ENCODE data around the gene IL1RAP. TPM values are rescaled to one million over a fixed set of nuclear protein-coding genes. Genes with fewer than 3 reads are reported as not detected.
A peak's percentile ranks its signal among the peaks of the same experiment; 100 is the strongest.
"Not testable (repeated sequence)": the region's sequence is repeated elsewhere in the genome, so short reads cannot be mapped to it uniquely, and the experiment has no call there.

Gene IL1RAP
- 9.7 TPM for polyA plus RNA-seq
- long read RNA-seq, donor 1, full-length matches to known transcripts = 1 of 1 reads
- long read RNA-seq, donor 1, partial matches to known transcripts = 0 of 1 reads
- long read RNA-seq, donor 1, other reads (novel, unspliced or antisense) = 0 of 1 reads
- long read RNA-seq, donor 2, full-length matches to known transcripts = 1 of 1 reads
- long read RNA-seq, donor 2, partial matches to known transcripts = 0 of 1 reads
- long read RNA-seq, donor 2, other reads (novel, unspliced or antisense) = 0 of 1 reads
- long read RNA-seq, donor 3 = 0 reads
- long read RNA-seq, donor 4 = 0 reads
- long read RNA-seq, donor 5, partial matches to known transcripts = 0 of 1 reads
- long read RNA-seq, donor 5, other reads (novel, unspliced or antisense) = 0 of 1 reads
- long read RNA-seq, donor 6, full-length matches to known transcripts = 3 of 3 reads
- long read RNA-seq, donor 6, partial matches to known transcripts = 0 of 3 reads
- long read RNA-seq, donor 6, other reads (novel, unspliced or antisense) = 0 of 3 reads
- long read RNA-seq, donor 7, full-length matches to known transcripts = 4 of 4 reads
- long read RNA-seq, donor 7, partial matches to known transcripts = 0 of 4 reads
- long read RNA-seq, donor 7, other reads (novel, unspliced or antisense) = 0 of 4 reads
- long read RNA-seq, donor 8 = 0 reads
- long read RNA-seq, donor 9, full-length matches to known transcripts = 2 of 2 reads
- long read RNA-seq, donor 9, partial matches to known transcripts = 0 of 2 reads
- long read RNA-seq, donor 9, other reads (novel, unspliced or antisense) = 0 of 2 reads
- long read RNA-seq, donor 10, full-length matches to known transcripts = 5 of 5 reads
- long read RNA-seq, donor 10, partial matches to known transcripts = 0 of 5 reads
- long read RNA-seq, donor 10, other reads (novel, unspliced or antisense) = 0 of 5 reads
- long read RNA-seq, donor 11, partial matches to known transcripts = 0 of 1 reads
- long read RNA-seq, donor 11, other reads (novel, unspliced or antisense) = 0 of 1 reads

GRCh38 chr3:190513409-190514370, at the start of gene IL1RAP:
IL1RAP (plus strand) TSS chr3:190514085; CDS start chr3:190564290, 50,205 bp downstream.
- peak; percentile 88 to 94 for DNase-seq
- Histone ChIP-seq H3K36me3 (ENCODE audit: control insufficient read depth, insufficient read depth, low read length) (no peaks in the 10 kb centered on the region), H3K4me1 (ENCODE audit: control insufficient read depth, insufficient read depth, low read length) (peaks cover 8% of the 10 kb centered on the region), H3K4me3 (ENCODE audit: low read length) (peak within 1 kb of the TSS; percentile 95), H3K9me3 (ENCODE audit: control insufficient read depth, low read depth, low read length) (no peaks in the 10 kb centered on the region), H3K27ac (ENCODE audit: low read length) (peak within 1 kb of the TSS; percentile 74), H3K27me3 (ENCODE audit: control insufficient read depth, insufficient read depth, low read length) (no peaks in the 10 kb centered on the region)
- WGBS (ENCODE audit: insufficient coverage, low lambda C conversion rate) = no CpG with 5 or more reads among the region's 76 CpGs

GRCh38 chr3:190467922-190468321, 46.0 kb upstream of the IL1RAP start:
- H3K9me3 ChIP-seq (ENCODE audit: control insufficient read depth, low read depth, low read length) = peaks cover 5% of the 10 kb centered on the region
- H3K4me1 ChIP-seq (ENCODE audit: control insufficient read depth, insufficient read depth, low read length) = no peaks in the 10 kb centered on the region
- no peaks in the 10 kb centered on the region for H3K27me3 ChIP-seq (ENCODE audit: control insufficient read depth, insufficient read depth, low read length)
- no peaks in the 10 kb centered on the region for H3K36me3 ChIP-seq (ENCODE audit: control insufficient read depth, insufficient read depth, low read length)
- no peak overlapping the region for H3K27ac ChIP-seq (ENCODE audit: low read length)
- DNase-seq = no peak
- H3K4me3 ChIP-seq (ENCODE audit: low read length) = no peak overlapping the region

GRCh38 chr3:190473261-190473660, 40.6 kb upstream of the IL1RAP start:
- not testable (repeated sequence) for H3K36me3 ChIP-seq (ENCODE audit: control insufficient read depth, insufficient read depth, low read length); DNase-seq; H3K27me3 ChIP-seq (ENCODE audit: control insufficient read depth, insufficient read depth, low read length); H3K9me3 ChIP-seq (ENCODE audit: control insufficient read depth, low read depth, low read length); H3K4me1 ChIP-seq (ENCODE audit: control insufficient read depth, insufficient read depth, low read length); H3K4me3 ChIP-seq (ENCODE audit: low read length); H3K27ac ChIP-seq (ENCODE audit: low read length)
- WGBS (ENCODE audit: insufficient coverage, low lambda C conversion rate) = no CpG with 5 or more reads among the region's 25 CpGs

GRCh38 chr3:190481779-190482178, 32.1 kb upstream of the IL1RAP start:
- Histone ChIP-seq H3K4me1 (ENCODE audit: control insufficient read depth, insufficient read depth, low read length) (no peaks in the 10 kb centered on the region), H3K36me3 (ENCODE audit: control insufficient read depth, insufficient read depth, low read length) (no peaks in the 10 kb centered on the region), H3K4me3 (ENCODE audit: low read length) (no peak overlapping the region), H3K27me3 (ENCODE audit: control insufficient read depth, insufficient read depth, low read length) (no peaks in the 10 kb centered on the region), H3K27ac (ENCODE audit: low read length) (no peak overlapping the region), H3K9me3 (ENCODE audit: control insufficient read depth, low read depth, low read length) (no peaks in the 10 kb centered on the region)
- no CpG with 5 or more reads among the region's 2 CpGs for whole genome bisulfite sequencing (ENCODE audit: insufficient coverage, low lambda C conversion rate)
- no peak for DNase-seq

GRCh38 chr3:190485830-190486532, 27.9 kb upstream of the IL1RAP start:
- no peaks in the 10 kb centered on the region for H3K36me3 ChIP-seq (ENCODE audit: control insufficient read depth, insufficient read depth, low read length)

GRCh38 chr3:190486533-190486864, 27.4 kb upstream of the IL1RAP start:
- Histone ChIP-seq H3K27ac (ENCODE audit: low read length) (no peak overlapping the region), H3K36me3 (ENCODE audit: control insufficient read depth, insufficient read depth, low read length) (no peaks in the 10 kb centered on the region), H3K4me3 (ENCODE audit: low read length) (no peak overlapping the region), H3K27me3 (ENCODE audit: control insufficient read depth, insufficient read depth, low read length) (peaks cover 4% of the 10 kb centered on the region), H3K4me1 (ENCODE audit: control insufficient read depth, insufficient read depth, low read length) (no peaks in the 10 kb centered on the region), H3K9me3 (ENCODE audit: control insufficient read depth, low read depth, low read length) (no peaks in the 10 kb centered on the region)
- no CpG with 5 or more reads among the region's 1 CpG for WGBS (ENCODE audit: insufficient coverage, low lambda C conversion rate)
- no peak for DNase-seq

More at GRCh38 chr3:190485830-190486532, 27.9 kb upstream of the IL1RAP start:
- DNase-seq = no peak
- Histone ChIP-seq H3K4me1 (ENCODE audit: control insufficient read depth, insufficient read depth, low read length) (no peaks in the 10 kb centered on the region), H3K9me3 (ENCODE audit: control insufficient read depth, low read depth, low read length) (no peaks in the 10 kb centered on the region), H3K27ac (ENCODE audit: low read length) (no peak overlapping the region), H3K4me3 (ENCODE audit: low read length) (no peak overlapping the region), H3K27me3 (ENCODE audit: control insufficient read depth, insufficient read depth, low read length) (peaks cover 4% of the 10 kb centered on the region)
- 0% methylated on average over 1 of the region's 6 CpGs for WGBS (ENCODE audit: insufficient coverage, low lambda C conversion rate)

- DNase-seq = no peak
- 80% methylated on average over 2 of the region's 4 CpGs for WGBS (ENCODE audit: insufficient coverage, low lambda C conversion rate)
- H3K27ac ChIP-seq (ENCODE audit: low read length) = no peak overlapping the region
- no peaks in the 10 kb centered on the region for H3K9me3 ChIP-seq (ENCODE audit: control insufficient read depth, low read depth, low read length)
- no peaks in the 10 kb centered on the region for H3K4me1 ChIP-seq (ENCODE audit: control insufficient read depth, insufficient read depth, low read length)
- peaks cover 4% of the 10 kb centered on the region for H3K27me3 ChIP-seq (ENCODE audit: control insufficient read depth, insufficient read depth, low read length)
- no peaks in the 10 kb centered on the region for H3K36me3 ChIP-seq (ENCODE audit: control insufficient read depth, insufficient read depth, low read length)
- H3K4me3 ChIP-seq (ENCODE audit: low read length) = no peak overlapping the region
These were observed 26.8 kb upstream of the IL1RAP start for GRCh38 chr3:190486908-190487607.

GRCh38 chr3:190491533-190492054, 22.3 kb upstream of the IL1RAP start:
- WGBS (ENCODE audit: insufficient coverage, low lambda C conversion rate) = 100% methylated on average over 1 of the region's 4 CpGs
- H3K4me1 ChIP-seq (ENCODE audit: control insufficient read depth, insufficient read depth, low read length) = no peaks in the 10 kb centered on the region
- H3K27me3 ChIP-seq (ENCODE audit: control insufficient read depth, insufficient read depth, low read length) = peaks cover 4% of the 10 kb centered on the region
- no peak for DNase-seq
- no peak overlapping the region for H3K27ac ChIP-seq (ENCODE audit: low read length)
- H3K4me3 ChIP-seq (ENCODE audit: low read length) = no peak overlapping the region
- no peaks in the 10 kb centered on the region for H3K9me3 ChIP-seq (ENCODE audit: control insufficient read depth, low read depth, low read length)
- H3K36me3 ChIP-seq (ENCODE audit: control insufficient read depth, insufficient read depth, low read length) = no peaks in the 10 kb centered on the region

- Histone ChIP-seq H3K27me3 (ENCODE audit: control insufficient read depth, insufficient read depth, low read length) (peaks cover 4% of the 10 kb centered on the region), H3K9me3 (ENCODE audit: control insufficient read depth, low read depth, low read length) (no peaks in the 10 kb centered on the region), H3K4me3 (ENCODE audit: low read length) (no peak overlapping the region), H3K4me1 (ENCODE audit: control insufficient read depth, insufficient read depth, low read length) (no peaks in the 10 kb centered on the region), H3K27ac (ENCODE audit: low read length) (no peak overlapping the region), H3K36me3 (ENCODE audit: control insufficient read depth, insufficient read depth, low read length) (no peaks in the 10 kb centered on the region)
- DNase-seq = no peak
These were observed 21.8 kb upstream of the IL1RAP start for GRCh38 chr3:190492129-190492528.

Measured in large intestine (tissue), 12 donors.